HG03469 (cell line): ENCODE measurements around the gene RAB24.
"Not testable (repeated sequence)": the region's sequence is repeated elsewhere in the genome, so short reads cannot be mapped to it uniquely, and the experiment has no call there.

Source experiments
- ATAC-seq: cut with Tn5 transposase; IDR thresholded peaks from one replicate; pipeline ENCODE4 v1.9.1; 2021; ENCODE audit warnings: mild to moderate bottlenecking, moderate library complexity, moderate number of reproducible peaks; ENCODE audit not compliant: unreplicated experiment

The RAB24 gene

GRCh38 chr5:177296581-177296980 is 6.9 kb downstream of the RAB24 start:
- no peak for ATAC-seq

DNA sequence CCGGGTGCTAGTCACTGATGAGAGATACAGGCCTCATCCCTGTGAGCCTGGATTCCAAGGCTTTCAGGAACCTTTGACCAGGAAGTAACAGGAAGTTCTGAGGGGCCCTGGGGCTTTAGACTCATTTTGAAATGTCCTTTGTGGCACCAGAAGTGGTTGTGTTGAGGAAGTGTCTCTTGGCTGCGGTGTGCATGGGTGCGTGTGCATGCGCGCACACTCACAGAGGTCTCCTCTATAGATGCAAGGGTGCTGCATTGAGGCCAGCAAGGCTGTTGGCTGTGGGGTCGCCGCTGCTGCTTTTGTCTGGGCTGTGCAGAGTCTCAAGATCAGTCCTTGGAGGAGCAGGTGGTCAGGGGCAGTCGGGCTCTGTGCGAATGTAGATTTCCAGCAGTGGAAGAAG is 7.6 kb downstream of the RAB24 start:
- no peak for ATAC-seq

GRCh38 chr5:177294632-177295031 is 8.9 kb downstream of the RAB24 start:
- no peak for ATAC-seq

DNA sequence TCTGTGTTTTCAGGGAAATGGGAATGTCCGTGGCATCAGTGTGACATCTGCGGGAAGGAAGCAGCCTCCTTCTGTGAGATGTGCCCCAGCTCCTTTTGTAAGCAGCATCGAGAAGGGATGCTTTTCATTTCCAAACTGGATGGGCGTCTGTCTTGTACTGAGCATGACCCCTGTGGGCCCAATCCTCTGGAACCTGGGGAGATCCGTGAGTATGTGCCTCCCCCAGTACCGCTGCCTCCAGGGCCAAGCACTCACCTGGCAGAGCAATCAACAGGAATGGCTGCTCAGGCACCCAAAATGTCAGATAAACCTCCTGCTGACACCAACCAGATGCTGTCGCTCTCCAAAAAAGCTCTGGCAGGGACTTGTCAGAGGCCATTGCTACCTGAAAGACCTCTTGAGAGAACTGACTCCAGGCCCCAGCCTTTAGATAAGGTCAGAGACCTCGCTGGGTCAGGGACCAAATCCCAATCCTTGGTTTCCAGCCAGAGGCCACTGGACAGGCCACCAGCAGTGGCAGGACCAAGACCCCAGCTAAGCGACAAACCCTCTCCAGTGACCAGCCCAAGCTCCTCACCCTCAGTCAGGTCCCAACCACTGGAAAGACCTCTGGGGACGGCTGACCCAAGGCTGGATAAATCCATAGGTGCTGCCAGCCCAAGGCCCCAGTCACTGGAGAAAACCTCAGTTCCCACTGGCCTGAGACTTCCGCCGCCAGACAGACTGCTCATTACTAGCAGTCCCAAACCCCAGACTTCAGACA is 9.5 kb downstream of the RAB24 start:
- ATAC-seq: no peak

GRCh38 chr5:177291735-177292134 is 11.8 kb downstream of the RAB24 start:
- no peak for ATAC-seq

DNA sequence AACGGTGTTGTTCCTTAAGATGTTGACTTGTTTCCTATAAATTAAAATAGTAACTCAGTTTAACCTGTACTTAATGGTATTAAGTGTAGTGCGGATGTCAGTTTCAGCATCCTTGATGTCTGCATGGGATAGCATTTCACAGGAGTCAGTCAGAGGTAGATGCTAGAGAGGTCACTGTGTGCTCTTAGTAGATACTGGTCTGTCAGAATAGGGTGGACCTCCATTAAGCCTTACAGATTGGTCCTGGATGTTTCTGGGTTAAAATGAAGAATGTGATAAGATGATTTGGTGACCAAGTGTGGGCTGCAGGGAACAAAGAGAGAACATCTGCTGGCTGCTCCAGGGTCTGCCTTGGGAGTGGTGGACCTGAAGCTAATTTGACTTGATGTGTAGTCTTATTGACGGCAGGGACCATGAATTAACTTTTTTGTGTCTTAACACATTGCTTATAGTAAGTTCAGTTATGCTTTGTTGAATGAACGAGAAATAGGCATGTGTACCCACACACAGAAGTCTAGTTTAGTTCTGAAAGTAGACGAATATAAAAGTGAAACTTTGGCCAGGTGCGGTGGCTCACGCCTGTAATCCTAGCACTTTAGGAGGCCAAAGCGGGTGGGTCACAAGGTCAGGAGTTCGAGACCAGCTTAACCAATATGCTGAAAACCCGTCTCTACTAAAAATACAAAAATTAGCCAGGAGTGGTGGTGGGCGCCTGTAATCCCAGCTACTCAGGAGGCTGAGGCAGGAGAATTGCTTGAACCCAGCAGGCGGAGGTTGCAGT is 12.5 kb downstream of the RAB24 start:
- ATAC-seq: no peak

GRCh38 chr5:177288191-177288590 is 15.3 kb downstream of the RAB24 start:
- no peak for ATAC-seq

DNA sequence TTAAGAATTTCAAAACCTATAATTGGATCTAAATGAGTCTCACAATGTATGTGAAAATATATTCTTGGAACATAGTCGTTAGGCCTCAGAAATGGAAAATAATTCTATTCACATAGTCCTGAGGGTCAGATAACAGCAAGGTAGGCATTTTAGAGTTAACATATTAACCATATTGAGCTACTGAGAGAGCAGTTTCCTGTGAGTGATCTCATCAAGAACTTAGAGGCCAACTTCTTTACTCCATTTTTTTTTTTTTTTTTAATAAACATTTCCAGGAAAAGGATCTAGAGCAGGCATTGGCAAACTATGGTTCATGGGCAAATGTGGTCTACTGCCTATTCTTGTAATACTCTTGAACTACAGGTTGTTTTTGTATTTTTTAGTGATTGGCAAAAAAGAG is 26.6 kb downstream of the RAB24 start:
- ATAC-seq: no peak

DNA sequence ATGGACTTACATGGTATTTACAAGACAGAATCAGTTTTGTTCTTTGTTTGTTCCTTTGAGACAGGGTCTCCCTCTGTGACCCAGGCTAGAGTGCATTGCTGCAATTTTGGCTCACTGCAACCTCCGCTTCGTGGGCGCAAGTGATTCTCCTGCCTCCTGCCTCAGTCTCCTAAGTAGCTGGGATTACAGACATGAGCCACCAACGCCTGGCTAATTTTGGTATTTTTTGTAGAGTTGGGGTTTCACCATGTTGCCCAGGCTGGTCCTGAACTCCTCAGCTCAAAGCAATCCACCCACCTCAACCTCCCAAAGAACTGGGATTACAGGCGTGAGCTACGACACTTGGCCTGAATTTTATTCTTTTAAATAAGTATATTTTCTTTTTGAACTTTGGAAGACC is 27.6 kb downstream of the RAB24 start:
- no peak for ATAC-seq

GRCh38 chr5:177271113-177271512 is 32.4 kb downstream of the RAB24 start:
- no peak for ATAC-seq

GRCh38 chr5:177270653-177271052 is 32.9 kb downstream of the RAB24 start:
- no peak for ATAC-seq

- no peak for ATAC-seq
Measured at GRCh38 chr5:177269976-177270375, 33.5 kb downstream of the RAB24 start.

DNA sequence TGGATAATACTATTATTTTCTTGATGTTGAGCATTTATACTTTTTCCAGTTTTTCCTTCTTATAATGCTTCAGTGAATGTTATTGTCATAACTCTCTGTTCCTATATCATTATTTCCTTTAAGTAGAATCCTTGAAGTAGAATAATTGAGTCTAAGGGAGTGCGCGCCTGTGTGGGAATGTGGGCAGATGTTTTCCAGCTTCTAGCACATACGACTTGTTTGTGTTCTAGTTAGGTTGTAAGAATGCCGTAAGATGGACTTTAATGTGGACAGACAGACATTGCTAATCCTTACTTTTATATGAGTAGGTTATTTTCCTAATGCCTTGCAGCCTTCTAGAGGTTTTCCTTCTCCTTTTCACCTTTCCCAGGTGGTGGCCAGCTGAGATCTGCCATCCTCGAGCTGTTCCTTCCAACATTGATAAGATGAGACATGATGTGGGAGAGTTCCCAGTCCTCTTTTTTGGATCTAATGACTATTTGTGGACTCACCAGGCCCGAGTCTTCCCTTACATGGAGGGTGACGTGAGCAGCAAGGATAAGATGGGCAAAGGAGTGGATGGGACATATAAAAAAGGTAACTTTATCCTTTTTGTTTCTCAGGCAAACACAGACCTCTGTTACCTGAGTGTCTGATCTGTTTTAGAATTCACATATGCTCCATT is 34.2 kb downstream of the RAB24 start:
- ATAC-seq: no peak

DNA sequence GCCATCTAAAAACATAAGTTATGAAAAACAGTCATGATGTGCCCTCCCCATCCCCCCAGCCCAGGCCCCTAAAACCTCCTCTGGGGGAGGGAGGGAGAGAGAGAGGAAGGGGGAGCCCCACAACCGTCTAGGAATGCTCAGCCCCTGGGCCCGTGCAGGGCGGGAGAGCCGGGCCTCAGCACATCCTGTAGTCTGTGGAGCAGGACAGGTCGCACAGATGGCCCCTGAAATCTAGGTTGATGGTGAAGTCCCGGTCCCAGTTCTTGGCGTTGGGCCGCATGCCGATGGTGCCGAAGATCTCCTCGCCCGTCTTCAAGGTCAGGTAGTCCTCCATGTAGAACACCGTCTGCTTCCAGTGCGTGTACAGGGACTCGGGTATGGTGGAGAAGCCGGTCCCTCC is 38.1 kb downstream of the RAB24 start:
- ATAC-seq: no peak

DNA sequence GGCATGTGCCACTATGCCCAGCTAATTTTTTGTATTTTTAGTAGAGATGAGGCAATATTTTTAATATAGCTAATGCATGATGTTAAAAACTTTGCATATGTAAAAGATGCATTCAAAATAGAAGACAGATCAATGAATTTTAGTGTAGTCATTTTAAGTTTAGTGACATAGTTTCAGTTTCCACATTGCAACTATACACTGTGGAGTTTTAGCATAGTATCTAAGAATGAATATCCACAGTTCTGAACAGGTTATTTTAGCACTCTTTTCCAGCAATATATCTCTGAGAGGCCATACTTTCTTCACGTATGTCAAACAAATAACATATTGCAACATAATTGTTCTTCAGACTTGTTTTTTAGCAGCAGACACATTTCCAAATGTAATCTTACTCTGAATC is 39.3 kb downstream of the RAB24 start:
- no peak for ATAC-seq

DNA sequence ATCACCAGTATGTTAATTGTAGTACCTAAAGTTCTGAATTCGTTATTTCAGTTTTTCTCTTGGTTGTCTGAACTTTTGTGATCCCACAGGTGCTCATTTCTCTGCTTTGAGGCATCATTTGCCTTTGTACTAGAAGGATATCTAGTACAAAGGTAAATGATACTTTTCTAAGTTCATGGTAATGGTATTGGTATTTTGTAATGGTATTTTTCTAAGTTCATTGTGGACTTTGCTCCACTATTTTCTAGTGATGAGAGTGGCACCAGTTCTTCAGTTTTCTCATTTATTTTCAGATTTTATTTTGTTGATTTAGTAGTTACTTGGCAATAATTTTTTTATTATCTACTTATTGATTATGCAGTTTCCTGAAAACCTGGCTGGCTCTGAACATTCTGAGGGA is 42.0 kb downstream of the RAB24 start:
- ATAC-seq: no peak

DNA sequence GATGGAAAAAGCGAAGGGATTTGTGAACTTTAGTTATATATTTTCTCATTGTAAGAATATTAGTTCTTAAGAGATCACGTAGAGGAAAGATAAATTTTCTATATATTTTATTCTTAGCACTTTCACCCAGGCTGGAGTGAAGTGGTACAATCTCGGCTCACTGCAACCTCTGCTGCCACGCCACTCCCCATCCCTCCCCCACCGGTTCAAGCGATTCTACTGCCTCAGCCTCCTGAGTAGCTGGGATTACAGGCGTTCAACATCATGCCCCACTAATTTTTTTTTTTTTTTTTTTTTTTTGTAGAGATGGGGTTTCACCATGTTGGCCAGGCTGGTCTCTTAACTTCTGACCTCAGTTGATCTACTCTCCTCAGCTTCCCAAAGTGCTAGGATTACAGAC is 42.6 kb downstream of the RAB24 start:
- ATAC-seq: no peak

DNA sequence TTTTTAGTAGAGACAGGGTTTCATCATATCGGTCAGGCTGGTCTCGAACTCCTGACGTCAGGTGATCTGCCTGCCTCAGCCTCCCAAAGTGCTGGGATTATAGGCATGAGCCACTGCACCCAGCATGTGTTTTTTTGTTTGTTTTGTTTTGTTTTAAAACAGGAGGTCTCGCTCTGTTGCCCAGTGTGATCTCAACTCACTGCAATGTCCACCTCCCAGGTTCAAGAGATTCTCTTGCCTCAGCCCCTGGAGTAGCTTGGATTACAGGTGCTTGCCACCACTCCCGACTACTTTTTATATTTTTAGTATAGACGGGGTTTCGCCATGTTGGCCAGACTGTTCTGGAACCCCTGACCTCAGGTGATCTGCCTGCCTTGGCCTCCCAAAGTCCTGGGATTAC is 44.8 kb downstream of the RAB24 start:
- ATAC-seq: not testable (repeated sequence)

DNA sequence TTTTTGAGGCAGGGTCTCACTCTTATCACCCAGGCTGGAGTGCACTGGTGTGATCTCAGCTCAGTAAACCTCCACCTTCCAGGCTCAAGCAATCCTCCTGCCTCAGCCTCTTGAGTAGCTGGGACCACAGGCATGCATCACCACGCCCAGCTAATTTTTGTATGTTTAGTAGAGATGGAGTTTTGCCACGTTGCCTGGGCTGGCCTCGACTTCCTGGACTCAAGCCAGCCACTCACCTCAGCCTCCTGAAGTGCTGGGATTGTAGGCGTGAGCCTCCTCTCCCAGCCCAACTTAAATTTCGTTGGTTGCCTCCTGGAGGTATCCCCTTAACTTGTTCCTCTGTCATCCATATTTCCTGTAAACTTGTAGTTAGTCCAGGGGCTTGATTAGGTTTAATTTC is 47.2 kb downstream of the RAB24 start:
- ATAC-seq: no peak

DNA sequence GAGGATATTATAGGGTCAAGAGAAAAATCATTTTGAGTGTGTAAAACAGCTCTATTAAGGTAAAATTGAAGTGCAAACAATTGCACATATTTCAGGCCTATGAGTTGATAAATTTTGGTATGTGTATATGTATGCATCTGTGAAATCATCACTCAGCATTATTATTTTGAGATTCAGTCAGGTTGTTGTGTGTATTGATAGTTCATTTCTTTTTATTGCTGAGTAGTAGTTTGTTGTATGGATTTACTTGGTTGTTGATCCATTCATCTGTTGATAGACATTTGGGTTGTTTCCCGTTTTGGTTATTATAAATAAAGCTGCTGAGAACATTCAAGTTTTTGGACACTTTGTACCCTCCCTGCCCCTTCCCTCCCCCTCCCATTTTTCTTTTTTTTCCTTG is 50.3 kb downstream of the RAB24 start:
- no peak for ATAC-seq
